ENCODE measurements around the gene RPL10A. TPM values are rescaled to one million over a fixed set of nuclear protein-coding genes. Genes with fewer than 3 reads are reported as not detected.

Gene RPL10A
- total RNA-seq, 2 donors from 2014 or later, result 585 to 636 TPM

- DNase-seq (ENCODE audit: low spot score), result no peak
- Histone ChIP-seq H3K27me3 (replicated peaks; ENCODE audit: insufficient read depth) (no peaks in the 10 kb centered on the region), H3K4me1 (ENCODE audit: control insufficient read depth in 1 of 2, low read depth in 2 of 2) (peaks cover 23 to 48% of the 10 kb centered on the region in 2 donors), H3K36me3 (no peaks in the 10 kb centered on the region), H3K4me3 (peak within 1 kb of the TSS; percentile 95), H3K27ac (peak within 1 kb of the TSS; percentile 99), H3K9me3 (no peaks in the 10 kb centered on the region)
- peak; percentile 9 for TF ChIP-seq CTCF (IDR thresholded peaks at IDR 0.05)
- ATAC-seq (ENCODE audit: insufficient number of reproducible peaks, low FRiP score, low read depth), result peak; percentile 39
Measured at GRCh38 chr6:35496841-35497570, 28.8 kb downstream of the RPL10A start, which contains the start of gene TEAD3. TEAD3 (minus strand) TSS chr6:35497079.

GRCh38 chr6:35497571-35498421 is 29.6 kb downstream of the RPL10A start:
- no peaks in the 10 kb centered on the region for H3K36me3 ChIP-seq
- no peak for TF ChIP-seq CTCF (IDR thresholded peaks at IDR 0.05)
- no peaks in the 10 kb centered on the region for H3K9me3 ChIP-seq
- H3K27ac ChIP-seq, result peak overlapping the region; percentile 97 to 99
- H3K4me1 ChIP-seq (ENCODE audit: control insufficient read depth in 1 of 2, low read depth in 2 of 2), result peaks cover 16 to 40% of the 10 kb centered on the region in 2 donors
- peak; percentile 12 for ATAC-seq (ENCODE audit: insufficient number of reproducible peaks, low FRiP score, low read depth)
- H3K4me3 ChIP-seq, result peak overlapping the region; percentile 95
- DNase-seq (ENCODE audit: low spot score), result peak; percentile 61
- H3K27me3 ChIP-seq (replicated peaks; ENCODE audit: insufficient read depth), result no peaks in the 10 kb centered on the region

- H3K4me1 ChIP-seq (ENCODE audit: control insufficient read depth in 1 of 2, low read depth in 2 of 2), result peaks cover 10 to 32% of the 10 kb centered on the region in 2 donors
- peak overlapping the region in 1 of 2 donors; percentile 99 for H3K27ac ChIP-seq
- peak overlapping the region; percentile 95 for H3K4me3 ChIP-seq
- DNase-seq (ENCODE audit: low spot score) (no peak), ATAC-seq (ENCODE audit: insufficient number of reproducible peaks, low FRiP score, low read depth) (no peak)
- no peak for TF ChIP-seq CTCF (IDR thresholded peaks at IDR 0.05)
- H3K36me3 ChIP-seq, result no peaks in the 10 kb centered on the region
- H3K9me3 ChIP-seq, result no peaks in the 10 kb centered on the region
- H3K27me3 ChIP-seq (replicated peaks; ENCODE audit: insufficient read depth), result no peaks in the 10 kb centered on the region
Measured at GRCh38 chr6:35498422-35499067, 30.3 kb downstream of the RPL10A start.

GRCh38 chr6:35499372-35499771 is 31.2 kb downstream of the RPL10A start:
- no peak overlapping the region for H3K4me3 ChIP-seq
- no peak for TF ChIP-seq CTCF (IDR thresholded peaks at IDR 0.05)
- ATAC-seq (ENCODE audit: insufficient number of reproducible peaks, low FRiP score, low read depth), result no peak
- H3K9me3 ChIP-seq, result no peaks in the 10 kb centered on the region
- peaks cover 3% of the 10 kb centered on the region for H3K27me3 ChIP-seq (replicated peaks; ENCODE audit: insufficient read depth)
- H3K36me3 ChIP-seq, result no peaks in the 10 kb centered on the region
- no peak overlapping the region for H3K27ac ChIP-seq
- no peak for DNase-seq (ENCODE audit: low spot score)
- peaks cover 2 to 24% of the 10 kb centered on the region in 2 donors for H3K4me1 ChIP-seq (ENCODE audit: control insufficient read depth in 1 of 2, low read depth in 2 of 2)

GRCh38 chr6:35500782-35501181 is 32.6 kb downstream of the RPL10A start:
- no peak overlapping the region for H3K27ac ChIP-seq
- TF ChIP-seq CTCF (IDR thresholded peaks at IDR 0.05), result no peak
- no peak for ATAC-seq (ENCODE audit: insufficient number of reproducible peaks, low FRiP score, low read depth)

More at GRCh38 chr6:35500782-35501181, 32.6 kb downstream of the RPL10A start:
- no peak overlapping the region for H3K4me3 ChIP-seq
- H3K27me3 ChIP-seq (replicated peaks; ENCODE audit: insufficient read depth), result peaks cover 4% of the 10 kb centered on the region
- no peaks in the 10 kb centered on the region for H3K9me3 ChIP-seq
- H3K4me1 ChIP-seq (ENCODE audit: control insufficient read depth in 1 of 2, low read depth in 2 of 2), result peaks cover 0 to 11% of the 10 kb centered on the region in 2 donors
- no peaks in the 10 kb centered on the region for H3K36me3 ChIP-seq
- no peak for DNase-seq (ENCODE audit: low spot score)

Data from thoracic aorta (tissue), 2 donors.